GM18909 (cell line): ENCODE data around the gene RTN4R.

Experiments used
- ATAC-seq: cut with Tn5 transposase; IDR thresholded peaks from one replicate; pipeline ENCODE4 v1.9.1; 2021; ENCODE audit warnings: mild to moderate bottlenecking; ENCODE audit not compliant: unreplicated experiment, poor library complexity

Gene RTN4R

GRCh38 chr22:20244691-20245576 lies 23.2 kb downstream of the RTN4R start:
- no peak for ATAC-seq

GRCh38 chr22:20244250-20244648 lies 23.9 kb downstream of the RTN4R start:
- no peak for ATAC-seq

GRCh38 chr22:20243537-20244249 lies 24.4 kb downstream of the RTN4R start:
- ATAC-seq = no peak

GRCh38 chr22:20243176-20243536 lies 25.0 kb downstream of the RTN4R start:
- ATAC-seq = no peak

- ATAC-seq = no peak
These were observed 25.5 kb downstream of the RTN4R start for GRCh38 chr22:20242393-20243175.

GRCh38 chr22:20241579-20242392 lies 26.3 kb downstream of the RTN4R start:
- ATAC-seq = no peak

- ATAC-seq = no peak
These were observed 27.2 kb downstream of the RTN4R start for GRCh38 chr22:20240900-20241299.

GRCh38 chr22:20240447-20240764 lies 27.7 kb downstream of the RTN4R start:
- ATAC-seq = no peak

- ATAC-seq = no peak
These were observed 28.3 kb downstream of the RTN4R start for GRCh38 chr22:20239676-20240446.

- no peak for ATAC-seq
These were observed 29.0 kb downstream of the RTN4R start for GRCh38 chr22:20238901-20239675.

GRCh38 chr22:20238536-20238900 lies 29.6 kb downstream of the RTN4R start:
- ATAC-seq = no peak

GRCh38 chr22:20237480-20238440 lies 30.4 kb downstream of the RTN4R start:
- ATAC-seq = no peak

GRCh38 chr22:20236052-20236717 lies 31.9 kb downstream of the RTN4R start:
- ATAC-seq = no peak

GRCh38 chr22:20235389-20235991 lies 32.6 kb downstream of the RTN4R start:
- no peak for ATAC-seq

- ATAC-seq = no peak
These were observed 33.2 kb downstream of the RTN4R start for GRCh38 chr22:20234760-20235388.

- ATAC-seq = no peak
These were observed 33.8 kb downstream of the RTN4R start for GRCh38 chr22:20234314-20234682.
